GM18526 (cell line): Measurements from ENCODE around the gene CES3.

ENCODE experiments used
- POLR2A ChIP-seq: IDR thresholded peaks from 3 replicates; pipeline ENCODE4 v1.6.1; 2011; ENCODE audit not compliant: insufficient read length; ENCODE audit errors: extremely low read depth

CES3 gene

DNA sequence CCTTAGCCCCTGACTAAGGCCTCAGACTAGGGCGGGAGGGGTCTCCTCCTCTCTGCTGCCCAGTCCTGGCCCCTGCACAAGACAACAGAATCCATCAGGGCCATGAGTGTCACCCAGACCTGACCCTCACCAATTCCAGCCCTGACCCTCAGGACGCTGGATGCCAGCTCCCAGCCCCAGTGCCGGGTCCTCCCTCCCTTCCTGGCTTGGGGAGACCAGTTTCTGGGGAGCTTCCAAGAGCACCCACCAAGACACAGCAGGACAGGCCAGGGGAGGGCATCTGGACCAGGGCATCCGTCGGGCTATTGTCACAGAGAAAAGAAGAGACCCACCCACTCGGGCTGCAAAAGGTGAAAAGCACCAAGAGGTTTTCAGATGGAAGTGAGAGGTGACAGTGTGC lies 12.7 kb downstream of the CES3 start:
- TF ChIP-seq POLR2A: no peak

- no peak for TF ChIP-seq POLR2A
Observed at GRCh38 chr16:66975302-66975893, 14.3 kb downstream of the CES3 start.

DNA sequence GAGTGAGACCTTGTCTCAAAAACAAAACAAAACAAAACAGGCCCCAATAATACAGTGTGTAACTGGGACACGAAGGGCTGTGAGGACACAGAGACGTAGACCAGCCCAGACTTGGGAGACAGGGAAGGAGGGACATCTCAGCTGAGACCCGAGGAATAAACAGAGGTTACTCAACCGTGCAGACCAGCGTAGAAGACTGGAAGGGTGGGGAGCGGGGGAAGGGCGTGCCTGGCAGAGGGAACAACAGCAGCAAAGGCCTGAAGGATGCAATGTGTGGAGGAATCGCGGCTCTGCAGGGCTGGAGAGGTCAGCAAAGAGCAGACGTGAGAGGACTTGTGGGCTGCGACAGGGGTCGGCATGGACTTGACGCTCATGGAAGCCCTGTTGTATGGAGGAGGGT lies 15.7 kb downstream of the CES3 start:
- no peak for TF ChIP-seq POLR2A

GRCh38 chr16:66977341-66978113 lies 16.5 kb downstream of the CES3 start:
- no peak for TF ChIP-seq POLR2A

DNA sequence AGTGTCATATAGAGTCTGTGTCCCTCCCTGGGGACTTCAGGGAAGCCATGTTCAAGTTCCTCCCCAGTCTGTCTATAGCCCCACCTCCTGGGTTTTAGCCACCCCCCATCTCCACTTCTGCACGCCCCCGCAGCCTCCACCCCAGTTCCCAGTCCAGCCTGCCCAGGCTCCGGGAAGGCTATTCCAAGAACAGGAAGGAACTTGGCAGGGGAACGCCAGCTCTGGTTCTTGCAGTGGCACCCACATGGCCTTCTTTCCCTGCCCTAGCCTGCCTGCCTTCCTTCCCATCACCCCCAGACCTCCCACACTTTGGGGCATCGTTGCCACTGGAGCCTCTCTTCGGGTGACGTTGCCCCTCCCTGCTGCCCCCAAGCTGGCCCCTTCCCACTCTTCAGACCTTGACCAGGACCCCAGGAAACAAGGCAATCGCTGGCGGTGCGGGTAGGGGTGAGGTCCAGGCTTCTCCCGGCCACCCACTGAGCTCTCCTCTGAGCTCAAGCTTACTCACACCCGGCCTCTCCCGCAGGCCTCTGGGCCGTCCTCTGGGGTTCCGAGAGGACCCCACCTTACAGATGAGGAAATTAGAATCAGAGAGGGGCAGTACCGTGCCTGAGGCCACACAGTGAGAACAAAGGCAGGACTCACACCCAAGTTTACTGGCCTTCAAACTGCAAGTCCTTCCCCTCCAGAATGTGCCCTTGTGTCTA lies 18.1 kb downstream of the CES3 start:
- no peak for TF ChIP-seq POLR2A

- no peak for TF ChIP-seq POLR2A
Observed at GRCh38 chr16:66983033-66983432, 22.0 kb downstream of the CES3 start.

DNA sequence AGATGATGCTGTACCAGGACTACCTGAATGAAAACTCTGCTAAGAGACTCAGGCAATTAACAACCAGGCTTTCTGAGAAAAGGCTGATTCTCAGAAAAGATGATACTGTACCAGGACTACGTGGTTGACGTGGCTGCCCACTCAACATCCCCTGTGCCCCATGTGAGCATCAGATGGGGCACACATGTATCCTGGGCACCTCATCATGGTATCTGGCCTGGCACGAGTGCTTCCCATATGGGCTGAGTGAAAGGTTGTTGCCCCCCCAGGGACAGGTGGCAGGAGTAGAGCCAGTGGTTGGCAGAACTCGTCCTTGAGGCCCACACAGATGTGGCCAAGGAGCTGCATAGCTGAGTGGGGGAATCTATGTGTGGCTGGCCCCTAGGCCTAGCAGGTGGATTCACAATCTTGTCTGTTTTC lies 23.8 kb downstream of the CES3 start:
- no peak for TF ChIP-seq POLR2A

DNA sequence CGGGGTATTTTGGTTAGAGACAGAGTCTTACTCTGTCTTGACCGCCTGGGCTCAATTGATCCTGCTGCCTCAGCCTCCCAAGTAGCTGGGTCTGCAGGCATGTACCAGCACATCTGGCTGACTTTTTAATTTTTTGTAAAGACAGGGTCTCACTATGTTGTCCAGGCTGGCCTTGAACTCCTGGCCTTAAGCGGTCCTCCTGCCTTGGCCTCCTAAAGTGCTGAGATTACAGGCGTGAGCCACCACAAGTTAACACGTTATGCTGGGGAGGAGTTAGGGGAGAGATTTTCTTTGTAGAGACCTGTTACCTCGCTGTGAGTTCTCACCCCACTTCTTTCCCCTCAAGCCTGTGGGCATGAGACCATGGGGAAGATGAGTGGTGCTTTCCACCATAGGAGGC lies 25.5 kb downstream of the CES3 start:
- no peak for TF ChIP-seq POLR2A

DNA sequence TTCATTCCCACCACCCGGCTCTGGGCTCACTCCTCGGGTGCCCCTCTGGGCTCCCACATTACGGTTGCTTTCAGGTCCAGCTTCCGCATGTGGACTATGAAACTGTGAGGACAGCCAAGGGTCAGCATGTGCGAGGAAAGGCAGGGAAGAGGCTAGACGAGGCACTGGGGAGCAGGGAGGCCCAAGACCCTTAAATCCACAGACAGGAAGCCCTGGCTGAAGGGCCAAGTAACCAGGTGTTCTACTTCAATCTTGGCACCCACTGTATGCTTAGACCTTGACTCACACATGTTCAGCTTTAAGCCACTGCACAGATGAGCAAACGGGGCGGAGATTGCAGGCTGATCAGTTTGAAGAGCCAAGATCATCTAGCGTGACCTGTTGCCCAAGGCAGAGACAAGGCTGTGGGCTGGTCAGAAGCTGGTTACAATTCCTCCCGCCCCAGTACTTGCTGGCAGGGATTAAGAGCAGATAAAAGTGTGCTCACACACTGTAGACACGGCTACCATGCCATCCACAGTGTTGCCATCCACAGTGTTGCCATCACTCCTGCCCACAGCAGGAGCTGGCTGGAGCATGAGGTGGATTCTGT lies 27.2 kb downstream of the CES3 start, which contains the start of gene CES4A:
Gene CES4A, plus strand, starts transcription at position 393 of the 592 bp plus-strand sequence. Its CDS starts 184 bp downstream, at position 577.
- no peak for TF ChIP-seq POLR2A

GRCh38 chr16:66991545-66992077 lies 30.5 kb downstream of the CES3 start:
- no peak for TF ChIP-seq POLR2A

- TF ChIP-seq POLR2A: no peak
Observed at GRCh38 chr16:66996324-66996982, 35.4 kb downstream of the CES3 start.

GRCh38 chr16:66996983-66997358 lies 35.9 kb downstream of the CES3 start:
- TF ChIP-seq POLR2A: no peak

DNA sequence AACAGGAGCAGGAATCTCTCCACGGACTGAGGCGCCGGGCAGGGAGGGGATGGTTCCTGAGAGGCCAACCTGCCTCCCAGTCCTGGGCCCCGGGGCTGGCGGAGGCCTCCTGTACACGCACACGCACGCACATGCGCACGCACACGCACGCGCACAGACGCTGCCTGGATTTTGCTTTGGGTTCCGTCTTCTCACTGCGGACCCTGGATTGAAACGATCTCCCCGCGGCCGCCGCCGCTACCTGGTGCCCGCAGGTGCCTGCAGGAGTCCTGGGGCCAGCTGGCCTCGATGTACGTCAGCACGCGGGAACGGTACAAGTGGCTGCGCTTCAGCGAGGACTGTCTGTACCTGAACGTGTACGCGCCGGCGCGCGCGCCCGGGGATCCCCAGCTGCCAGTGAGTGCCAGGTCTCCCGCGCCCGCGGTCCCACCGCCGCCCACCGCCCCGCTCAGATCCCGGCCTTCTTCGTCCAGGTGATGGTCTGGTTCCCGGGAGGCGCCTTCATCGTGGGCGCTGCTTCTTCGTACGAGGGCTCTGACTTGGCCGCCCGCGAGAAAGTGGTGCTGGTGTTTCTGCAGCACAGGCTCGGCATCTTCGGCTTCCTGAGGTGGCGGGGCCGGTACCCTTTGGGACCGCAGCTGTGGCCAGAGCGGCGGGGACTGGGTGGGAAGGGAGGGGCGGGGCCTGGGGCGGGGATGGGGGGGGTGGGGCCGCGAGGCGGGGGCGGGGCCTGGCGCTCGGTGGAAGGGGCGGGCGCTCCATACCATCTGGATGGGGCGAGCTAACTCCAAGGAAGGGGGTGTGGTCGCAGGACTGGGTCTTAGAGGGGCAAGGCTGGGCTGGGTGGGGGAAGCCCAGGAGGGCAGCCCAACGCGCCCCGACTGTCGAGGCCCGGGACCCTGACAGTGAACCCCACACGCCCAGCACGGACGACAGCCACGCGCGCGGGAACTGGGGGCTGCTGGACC lies 39.6 kb downstream of the CES3 start:
- TF ChIP-seq POLR2A: no peak

DNA sequence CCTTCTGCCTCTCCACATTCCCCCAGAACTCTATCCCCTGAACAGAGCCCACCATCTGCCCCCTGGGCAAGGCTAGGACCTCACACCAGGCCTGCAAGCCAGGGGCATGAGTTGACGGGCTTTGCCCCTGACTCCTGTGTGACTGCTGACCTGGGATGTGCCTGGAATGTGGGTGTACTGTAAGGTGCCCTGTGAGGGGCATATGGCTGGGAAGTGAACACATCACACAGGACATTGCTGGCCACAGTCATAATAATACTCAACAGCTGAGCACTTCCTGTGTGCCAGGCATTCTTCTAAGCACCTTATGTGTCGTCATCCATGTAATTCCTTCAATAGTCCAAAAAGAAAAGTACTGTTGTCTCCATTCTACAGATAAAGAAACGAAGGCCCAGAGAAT lies 40.7 kb downstream of the CES3 start:
- TF ChIP-seq POLR2A: no peak
